Measurements from ENCODE around the gene TMEM259.

Gene TMEM259

GRCh38 chr19:1011831-1012333 is 9.0 kb downstream of the TMEM259 start:
- Histone ChIP-seq H4K20me1 (ENCODE audit: insufficient read depth) (peaks cover 8% of the 10 kb centered on the region; the same call in 1 of the 2 replicates), H2AFZ (ENCODE audit: low read depth) (no peak overlapping the region), H3K27ac (no peak overlapping the region), H3K4me3 (IDR thresholded peaks at IDR 0.05; ENCODE audit: insufficient read depth, low read depth, low read length) (no peak overlapping the region), H3K4me2 (no peak overlapping the region), H3K36me3 (ENCODE audit: insufficient read depth) (no peaks in the 10 kb centered on the region), H3K79me2 (ENCODE audit: insufficient read depth, low read depth) (peaks cover 21% of the 10 kb centered on the region), H3K27me3 (ENCODE audit: insufficient read depth, low read depth) (no peaks in the 10 kb centered on the region), H3K9ac (no peak overlapping the region), H3K4me1 (ENCODE audit: low read depth, poor library complexity, severe bottlenecking) (no peaks in the 10 kb centered on the region)
- TF ChIP-seq, protein P1, sequence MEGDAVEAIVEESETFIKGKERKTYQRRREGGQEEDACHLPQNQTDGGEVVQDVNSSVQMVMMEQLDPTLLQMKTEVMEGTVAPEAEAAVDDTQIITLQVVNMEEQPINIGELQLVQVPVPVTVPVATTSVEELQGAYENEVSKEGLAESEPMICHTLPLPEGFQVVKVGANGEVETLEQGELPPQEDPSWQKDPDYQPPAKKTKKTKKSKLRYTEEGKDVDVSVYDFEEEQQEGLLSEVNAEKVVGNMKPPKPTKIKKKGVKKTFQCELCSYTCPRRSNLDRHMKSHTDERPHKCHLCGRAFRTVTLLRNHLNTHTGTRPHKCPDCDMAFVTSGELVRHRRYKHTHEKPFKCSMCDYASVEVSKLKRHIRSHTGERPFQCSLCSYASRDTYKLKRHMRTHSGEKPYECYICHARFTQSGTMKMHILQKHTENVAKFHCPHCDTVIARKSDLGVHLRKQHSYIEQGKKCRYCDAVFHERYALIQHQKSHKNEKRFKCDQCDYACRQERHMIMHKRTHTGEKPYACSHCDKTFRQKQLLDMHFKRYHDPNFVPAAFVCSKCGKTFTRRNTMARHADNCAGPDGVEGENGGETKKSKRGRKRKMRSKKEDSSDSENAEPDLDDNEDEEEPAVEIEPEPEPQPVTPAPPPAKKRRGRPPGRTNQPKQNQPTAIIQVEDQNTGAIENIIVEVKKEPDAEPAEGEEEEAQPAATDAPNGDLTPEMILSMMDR (conservative IDR thresholded peaks at IDR 0.05; ENCODE audit: low read depth, low read length), result no peak

DNA sequence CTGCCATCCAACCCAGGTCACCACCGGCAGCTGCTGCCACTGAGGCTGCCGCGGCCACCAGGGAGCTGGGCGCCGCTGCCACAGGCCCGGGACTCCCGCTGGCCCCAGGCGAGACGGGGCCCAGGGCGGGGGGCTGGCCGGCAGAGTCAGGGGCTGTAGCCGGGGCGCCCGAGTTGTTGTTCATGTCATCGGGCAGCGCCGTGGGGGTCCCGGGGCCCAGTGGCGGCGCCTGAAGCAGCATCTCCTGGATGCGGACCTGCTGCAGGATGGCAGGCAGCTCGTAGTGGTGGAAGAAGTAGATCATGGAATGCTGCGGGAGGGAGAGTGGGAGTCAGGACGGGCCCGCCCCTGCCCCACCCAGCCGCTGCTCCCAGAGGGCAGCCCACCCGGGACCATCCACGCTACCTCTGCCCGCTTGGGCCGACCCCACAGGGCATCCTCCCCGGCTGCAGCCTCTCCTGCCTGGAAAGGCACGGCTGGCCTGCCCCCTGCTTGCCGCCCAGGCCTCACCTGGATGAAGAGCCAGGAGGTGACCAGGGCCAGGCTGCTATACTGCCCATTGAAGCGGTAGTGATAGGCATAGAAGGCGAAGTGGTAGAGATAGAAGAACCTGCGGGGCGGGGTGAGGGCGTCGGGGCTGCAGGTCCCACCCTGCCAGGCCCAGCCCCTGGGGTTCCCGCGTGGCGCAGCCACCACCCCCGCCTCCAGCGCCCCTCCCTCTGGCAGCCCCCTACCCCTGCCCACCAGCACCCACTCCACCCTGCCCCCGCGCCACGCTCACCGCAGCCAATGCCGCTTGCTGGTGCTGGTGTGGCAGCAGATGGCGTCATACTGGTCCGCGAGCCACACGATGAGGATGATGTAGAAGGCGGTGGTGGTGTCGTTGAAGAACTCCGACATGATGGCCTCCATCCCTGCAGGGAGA is 10.1 kb downstream of the TMEM259 start:
- no peak overlapping the region for H3K4me2 ChIP-seq
- H3K27ac ChIP-seq, result no peak overlapping the region
- H3K9ac ChIP-seq, result no peak overlapping the region
- TF ChIP-seq, protein P1 (conservative IDR thresholded peaks at IDR 0.05; ENCODE audit: low read depth, low read length), result no peak
- peaks cover 11% of the 10 kb centered on the region; the same call in 1 of the 2 replicates for H3K79me2 ChIP-seq (ENCODE audit: insufficient read depth, low read depth)
- no peak overlapping the region for H2AFZ ChIP-seq (ENCODE audit: low read depth)
- no peaks in the 10 kb centered on the region for H3K4me1 ChIP-seq (ENCODE audit: low read depth, poor library complexity, severe bottlenecking)
- H3K36me3 ChIP-seq (ENCODE audit: insufficient read depth), result no peaks in the 10 kb centered on the region
- H3K27me3 ChIP-seq (ENCODE audit: insufficient read depth, low read depth), result no peaks in the 10 kb centered on the region
- peaks cover 7% of the 10 kb centered on the region; the same call in 1 of the 2 replicates for H4K20me1 ChIP-seq (ENCODE audit: insufficient read depth)
- H3K4me3 ChIP-seq (IDR thresholded peaks at IDR 0.05; ENCODE audit: insufficient read depth, low read depth, low read length), result no peak overlapping the region

GRCh38 chr19:1009981-1010538 is 10.9 kb downstream of the TMEM259 start:
- Histone ChIP-seq H2AFZ (ENCODE audit: low read depth) (no peak overlapping the region), H3K4me3 (IDR thresholded peaks at IDR 0.05; ENCODE audit: insufficient read depth, low read depth, low read length) (no peak overlapping the region), H3K27me3 (ENCODE audit: insufficient read depth, low read depth) (no peaks in the 10 kb centered on the region), H3K79me2 (ENCODE audit: insufficient read depth, low read depth) (peaks cover 3% of the 10 kb centered on the region; the same call in 1 of the 2 replicates), H3K4me2 (no peak overlapping the region), H3K27ac (no peak overlapping the region), H3K9ac (no peak overlapping the region), H3K36me3 (ENCODE audit: insufficient read depth) (no peaks in the 10 kb centered on the region), H4K20me1 (ENCODE audit: insufficient read depth) (no peaks in the 10 kb centered on the region), H3K4me1 (ENCODE audit: low read depth, poor library complexity, severe bottlenecking) (no peaks in the 10 kb centered on the region)
- TF ChIP-seq, protein P1 (conservative IDR thresholded peaks at IDR 0.05; ENCODE audit: low read depth, low read length), result no peak

- Histone ChIP-seq H3K79me2 (ENCODE audit: insufficient read depth, low read depth) (no peaks in the 10 kb centered on the region), H3K27ac (no peak overlapping the region), H3K4me3 (IDR thresholded peaks at IDR 0.05; ENCODE audit: insufficient read depth, low read depth, low read length) (no peak overlapping the region), H3K4me1 (ENCODE audit: low read depth, poor library complexity, severe bottlenecking) (no peaks in the 10 kb centered on the region), H3K36me3 (ENCODE audit: insufficient read depth) (no peaks in the 10 kb centered on the region), H3K4me2 (no peak overlapping the region), H3K27me3 (ENCODE audit: insufficient read depth, low read depth) (no peaks in the 10 kb centered on the region), H3K9ac (no peak overlapping the region), H4K20me1 (ENCODE audit: insufficient read depth) (no peaks in the 10 kb centered on the region), H2AFZ (ENCODE audit: low read depth) (no peak overlapping the region)
- TF ChIP-seq, protein P1 (conservative IDR thresholded peaks at IDR 0.05; ENCODE audit: low read depth, low read length), result no peak
Measured at GRCh38 chr19:1009041-1009980, 11.6 kb downstream of the TMEM259 start.

All from KMS-11 (cell line).